H1 (cell line): ENCODE results near the gene ILKAP. TPM values are rescaled to one million over a fixed set of nuclear protein-coding genes. Genes with fewer than 3 reads are reported as not detected.

Experiments used
- CHD7 ChIP-seq: fragments of 300-600 bp; sonication (generic); IDR thresholded peaks from 2 replicates; pipeline ENCODE4 v1.7.1; 2012; ENCODE audit warnings: low read length, moderate library complexity, mild to moderate bottlenecking, inconsistent platforms; ENCODE audit not compliant: insufficient replicate concordance
- FOSL1 ChIP-seq: IDR thresholded peaks from 2 replicates; pipeline ENCODE4 v1.6.1; 2011; ENCODE audit warnings: mild to moderate bottlenecking, low read depth, low read length, moderate library complexity; ENCODE audit not compliant: insufficient read depth
- POU5F1 ChIP-seq: IDR thresholded peaks from 2 replicates; pipeline ENCODE4 v1.6.1; 2011; ENCODE audit warnings: low read depth, mild to moderate bottlenecking, low read length, moderate library complexity
- polyA plus RNA-seq, 7 experiments: library from polyadenylated mRNA; depleted of rRNA in 3 of 7; stranded (reverse) in 5 of 7; unstranded in 2 of 7; fragments of >200 nt in 5 of 7; fragments of 200-250 nt in 2 of 7; gene quantifications; 1 replicate in 5 of 7; 2 replicates in 1 of 7; 4 replicates in 1 of 7; pipeline versions ENCODE4 v1.2.1 to v1.2.3, GENCODE V29; 2011 to 2013; ENCODE audit warnings: missing spikeins in 2 of 7, mixed read lengths in 2 of 7
- total RNA-seq: library from RNA; stranded (reverse); fragmentation: NEBNext Ultra II Directional; extraction: Animal tissue kit (Norgen Biotek cat#: 25700); gene quantifications from 2 replicates; pipeline ENCODE4 v1.2.1, GENCODE V29; 2021

Gene ILKAP
- total and polyA plus RNA-seq, 2 of the 8 experiments (the other 6 are each of a cell fraction or from before 2014, with no cell fraction given) = 23.5 to 33.8 TPM

- TF ChIP-seq CHD7 (no peak), FOSL1 (no peak), POU5F1 (no peak)
Observed at GRCh38 chr2:238202326-238203093, 985 bp downstream of the ILKAP start (continued).
